HG03039 (cell line): ENCODE results near the gene CHST9.
"Not testable (repeated sequence)": the region's sequence is repeated elsewhere in the genome, so short reads cannot be mapped to it uniquely, and the experiment has no call there.

Source experiments
- ATAC-seq: cut with Tn5 transposase; IDR thresholded peaks from one replicate; pipeline ENCODE4 v1.9.1; 2021; ENCODE audit warnings: mild to moderate bottlenecking, moderate library complexity; ENCODE audit not compliant: unreplicated experiment

The CHST9 gene

GRCh38 chr18:26943906-26944305 is 241.2 kb downstream of the CHST9 start:
- ATAC-seq: no peak

GRCh38 chr18:26941584-26941983 is 243.5 kb downstream of the CHST9 start:
- ATAC-seq: no peak

GRCh38 chr18:26940744-26941398 is 244.2 kb downstream of the CHST9 start:
- no peak for ATAC-seq

GRCh38 chr18:26931659-26932058 is 253.4 kb downstream of the CHST9 start:
- ATAC-seq: no peak

- no peak for ATAC-seq
Observed at GRCh38 chr18:26930630-26931029, 254.5 kb downstream of the CHST9 start.

- ATAC-seq: no peak
Observed at GRCh38 chr18:26928670-26929313, 256.3 kb downstream of the CHST9 start.

GRCh38 chr18:26927822-26928221 is 257.3 kb downstream of the CHST9 start:
- not testable (repeated sequence) for ATAC-seq

- ATAC-seq: no peak
Observed at GRCh38 chr18:26926066-26926675, 258.9 kb downstream of the CHST9 start.

GRCh38 chr18:26925313-26925712 is 259.8 kb downstream of the CHST9 start:
- ATAC-seq: no peak

- no peak for ATAC-seq
Observed at GRCh38 chr18:26922313-26922712, 262.8 kb downstream of the CHST9 start.

GRCh38 chr18:26920644-26921043 is 264.5 kb downstream of the CHST9 start:
- ATAC-seq: no peak

GRCh38 chr18:26919627-26920026 is 265.5 kb downstream of the CHST9 start:
- ATAC-seq: no peak

GRCh38 chr18:26919201-26919600 is 265.9 kb downstream of the CHST9 start:
- no peak for ATAC-seq

- no peak for ATAC-seq
Observed at GRCh38 chr18:26911840-26912239, 273.3 kb downstream of the CHST9 start.

- no peak for ATAC-seq
Observed at GRCh38 chr18:26909599-26910290, 275.4 kb downstream of the CHST9 start.

GRCh38 chr18:26908906-26909305 is 276.2 kb downstream of the CHST9 start:
- ATAC-seq: no peak

- no peak for ATAC-seq
Observed at GRCh38 chr18:26902291-26902690, 282.8 kb downstream of the CHST9 start.

GRCh38 chr18:26901020-26901419 is 284.1 kb downstream of the CHST9 start:
- ATAC-seq: no peak

GRCh38 chr18:26894426-26894825 is 290.7 kb downstream of the CHST9 start:
- no peak for ATAC-seq

- no peak for ATAC-seq
Observed at GRCh38 chr18:26893996-26894395, 291.1 kb downstream of the CHST9 start.

- ATAC-seq: no peak
Observed at GRCh38 chr18:26888259-26888658, 296.8 kb downstream of the CHST9 start.
